GM10266 (cell line): ENCODE results near the gene ATXN10.

ENCODE experiments used
- DNase-seq: peaks from one replicate; pipeline ENCODE4 v3.0.0; 2012; ENCODE audit errors: extremely low spot score
- CTCF ChIP-seq: IDR thresholded peaks from 2 replicates; pipeline ENCODE4 v1.5.1; 2012; ENCODE audit warnings: mild to moderate bottlenecking, low read depth; ENCODE audit not compliant: control insufficient read depth, insufficient read depth; ENCODE audit errors: missing control alignments

ATXN10 gene

GRCh38 chr22:45744442-45744841 is 72.8 kb downstream of the ATXN10 start:
- DNase-seq = no peak
- TF ChIP-seq CTCF = no peak

- no peak for TF ChIP-seq CTCF
- DNase-seq = no peak
These were observed 79.0 kb downstream of the ATXN10 start for GRCh38 chr22:45750626-45751025.

DNA sequence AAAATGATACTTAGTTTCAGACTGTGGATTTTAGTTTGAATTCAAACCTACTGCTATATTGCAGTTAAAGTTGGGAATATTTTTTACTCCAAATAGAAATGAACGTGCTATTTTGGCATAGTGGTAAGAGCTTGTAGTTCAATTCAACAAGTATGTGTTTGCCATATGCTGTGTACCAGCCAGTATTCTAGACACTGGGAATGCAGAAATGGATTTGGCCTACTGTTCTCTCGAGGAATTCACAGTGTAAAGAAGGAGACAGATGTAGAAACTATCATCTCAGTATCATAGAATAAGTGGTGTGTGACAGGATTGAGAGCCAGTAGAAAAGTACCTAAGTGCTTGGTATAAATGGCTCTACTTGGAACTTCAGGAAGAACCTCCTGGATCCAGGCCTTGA is 80.4 kb downstream of the ATXN10 start:
- no peak for DNase-seq
- no peak for TF ChIP-seq CTCF

- no peak for DNase-seq
- no peak for TF ChIP-seq CTCF
These were observed 83.2 kb downstream of the ATXN10 start for GRCh38 chr22:45754822-45755221.

DNA sequence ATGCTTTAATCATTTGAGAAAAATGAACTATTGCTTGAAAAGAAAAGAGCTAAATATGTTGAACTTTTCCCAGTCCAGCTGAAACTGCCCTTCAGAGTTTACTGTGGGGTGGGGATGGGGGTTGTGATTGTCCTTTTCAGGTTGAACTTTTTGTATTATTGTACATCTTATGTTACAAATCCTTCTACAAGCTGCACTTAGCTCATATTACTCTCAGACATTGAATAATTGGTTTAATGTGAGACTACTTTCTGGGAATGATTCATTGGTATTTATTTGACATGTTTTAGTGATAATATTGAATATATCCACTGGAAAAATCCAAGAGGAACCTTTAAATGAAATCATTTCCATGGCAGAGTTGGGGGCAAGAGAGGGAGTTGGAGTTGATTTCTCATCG is 84.9 kb downstream of the ATXN10 start:
- no peak for DNase-seq
- no peak for TF ChIP-seq CTCF

GRCh38 chr22:45757068-45757467 is 85.4 kb downstream of the ATXN10 start:
- no peak for TF ChIP-seq CTCF
- DNase-seq = no peak

- TF ChIP-seq CTCF = no peak
- no peak for DNase-seq
These were observed 86.3 kb downstream of the ATXN10 start for GRCh38 chr22:45757936-45758335.
